ENCODE results near the gene KPNB1.

GRCh38 chr17:47703191-47703591 lies 53.5 kb downstream of the KPNB1 start:
- TF ChIP-seq CTCF (IDR thresholded peaks at IDR 0.05): no peak
- TF ChIP-seq POLR2AphosphoS5 (IDR thresholded peaks at IDR 0.05): no peak
- no peak for TF ChIP-seq POLR2A (IDR thresholded peaks at IDR 0.05)

All from suprapubic skin (tissue), 4 donors.